ENCODE measurements around the gene SLC22A3.

- TF ChIP-seq, protein P1, sequence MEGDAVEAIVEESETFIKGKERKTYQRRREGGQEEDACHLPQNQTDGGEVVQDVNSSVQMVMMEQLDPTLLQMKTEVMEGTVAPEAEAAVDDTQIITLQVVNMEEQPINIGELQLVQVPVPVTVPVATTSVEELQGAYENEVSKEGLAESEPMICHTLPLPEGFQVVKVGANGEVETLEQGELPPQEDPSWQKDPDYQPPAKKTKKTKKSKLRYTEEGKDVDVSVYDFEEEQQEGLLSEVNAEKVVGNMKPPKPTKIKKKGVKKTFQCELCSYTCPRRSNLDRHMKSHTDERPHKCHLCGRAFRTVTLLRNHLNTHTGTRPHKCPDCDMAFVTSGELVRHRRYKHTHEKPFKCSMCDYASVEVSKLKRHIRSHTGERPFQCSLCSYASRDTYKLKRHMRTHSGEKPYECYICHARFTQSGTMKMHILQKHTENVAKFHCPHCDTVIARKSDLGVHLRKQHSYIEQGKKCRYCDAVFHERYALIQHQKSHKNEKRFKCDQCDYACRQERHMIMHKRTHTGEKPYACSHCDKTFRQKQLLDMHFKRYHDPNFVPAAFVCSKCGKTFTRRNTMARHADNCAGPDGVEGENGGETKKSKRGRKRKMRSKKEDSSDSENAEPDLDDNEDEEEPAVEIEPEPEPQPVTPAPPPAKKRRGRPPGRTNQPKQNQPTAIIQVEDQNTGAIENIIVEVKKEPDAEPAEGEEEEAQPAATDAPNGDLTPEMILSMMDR (IDR thresholded peaks at IDR 0.05), result no peak
- TF ChIP-seq POLR2A (IDR thresholded peaks at IDR 0.05), result no peak
Observed at GRCh38 chr6:160303806-160304205, 44.4 kb upstream of the SLC22A3 start.

Measured in stomach (tissue), 4 donors.